Natural killer cell treated with Interleukin-12 subunit alpha and Interleukin-12 subunit beta and Interleukin-15 and Interleukin-18, amount 100 ng/mL, for 72 hours (primary cell): Measurements from ENCODE around the gene FAM222B. TPM values are rescaled to one million over a fixed set of nuclear protein-coding genes. Genes with fewer than 3 reads are reported as not detected.
"Not testable (repeated sequence)": the region's sequence is repeated elsewhere in the genome, so short reads cannot be mapped to it uniquely, and the experiment has no call there.

Experiments
- ATAC-seq, 2 donors: fragments of 150-1000 bp; cut with Tn5 transposase in 1 of 2; sonication (Bioruptor Pico), chemical (Tn5 transposase) in 1 of 2; 2 replicates each; pipeline ENCODE4 v1.10.0; 2021
- DNase-seq: peaks from one replicate; pipeline ENCODE4 v3.0.0; 2022; ENCODE audit warnings: low spot score
- H3K27ac Mint-ChIP-seq, 2 donors: 1 replicate in 1 of 2; 2 replicates in 1 of 2; pipeline ENCODE4 v1.8.0; 2022; ENCODE audit warnings: mixed read lengths in 2 of 2, mild to moderate bottlenecking in 1 of 2, moderate library complexity in 1 of 2
- H3K27me3 Mint-ChIP-seq, 2 donors: 1 replicate in 1 of 2; 2 replicates in 1 of 2; pipeline ENCODE4 v1.8.0; 2022; ENCODE audit warnings: mixed read lengths in 2 of 2
- H3K36me3 Mint-ChIP-seq: one replicate; pipeline ENCODE4 v1.8.0; 2022; ENCODE audit warnings: mixed read lengths
- H3K4me1 Mint-ChIP-seq, 2 donors: 1 replicate in 1 of 2; 2 replicates in 1 of 2; pipeline ENCODE4 v1.8.0; 2022; ENCODE audit warnings: low read depth in 2 of 2, mixed read lengths in 2 of 2, mild to moderate bottlenecking in 1 of 2
- H3K4me3 Mint-ChIP-seq: one replicate; pipeline ENCODE4 v1.8.0; 2022; ENCODE audit warnings: mixed read lengths
- H3K9me3 Mint-ChIP-seq: 2 replicates; pipeline ENCODE4 v1.8.0; 2022; ENCODE audit warnings: mixed read lengths
- total RNA-seq, 2 donors: library from RNA; stranded (reverse); gene quantifications; one replicate each; pipeline ENCODE4 v1.2.3, GENCODE V29; 2022

Gene FAM222B
- total RNA-seq, 2 donors from 2014 or later, result 21.7 to 23.5 TPM

DNA sequence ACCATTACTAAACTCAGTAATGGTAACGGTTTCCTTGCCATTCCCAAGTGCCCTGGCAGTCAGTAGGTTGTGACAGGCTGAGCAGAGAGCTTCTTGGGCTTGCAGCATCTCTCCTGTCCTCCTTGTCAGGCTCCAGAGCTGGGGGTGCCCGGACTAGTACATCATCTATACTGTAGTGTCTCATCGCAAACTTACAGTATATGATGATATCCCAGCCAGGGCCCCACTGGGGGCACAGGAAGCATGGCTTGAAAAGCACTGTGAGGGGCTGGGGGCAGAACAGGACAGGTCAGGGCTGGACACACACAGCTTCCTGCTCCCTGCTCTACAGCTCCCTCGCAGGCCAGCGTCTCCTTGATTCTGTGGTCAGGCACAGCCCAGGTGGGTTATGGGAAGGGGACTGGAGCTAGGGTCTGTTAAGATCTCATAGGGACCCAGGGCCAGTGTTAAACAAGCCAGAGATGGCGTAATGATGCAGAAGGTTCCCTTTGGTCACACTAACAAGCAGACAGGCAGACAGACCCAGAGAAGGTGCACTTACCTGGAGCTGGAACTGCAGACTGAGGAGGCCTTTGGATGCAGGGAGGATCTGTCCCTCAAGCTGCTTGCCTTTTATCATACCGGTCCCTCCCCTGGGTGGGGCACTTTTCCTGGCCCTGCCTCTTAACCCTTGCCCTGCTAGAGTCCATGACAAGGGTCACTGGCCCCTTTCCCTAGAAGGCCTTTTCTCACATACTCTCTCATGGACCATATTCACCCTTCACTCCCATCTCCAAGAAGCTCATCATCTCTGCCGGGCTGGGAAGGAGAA, 19.0 kb upstream of the FAM222B start:
- H3K27ac Mint-ChIP-seq, result no peak overlapping the region
- no peaks in the 10 kb centered on the region for H3K9me3 Mint-ChIP-seq
- no peaks in the 10 kb centered on the region for H3K27me3 Mint-ChIP-seq
- H3K4me1 Mint-ChIP-seq, result peaks cover 5 to 9% of the 10 kb centered on the region in 2 donors
- no peaks in the 10 kb centered on the region for H3K36me3 Mint-ChIP-seq
- ATAC-seq, result no peak
- no peak overlapping the region for H3K4me3 Mint-ChIP-seq
- no peak for DNase-seq

DNA sequence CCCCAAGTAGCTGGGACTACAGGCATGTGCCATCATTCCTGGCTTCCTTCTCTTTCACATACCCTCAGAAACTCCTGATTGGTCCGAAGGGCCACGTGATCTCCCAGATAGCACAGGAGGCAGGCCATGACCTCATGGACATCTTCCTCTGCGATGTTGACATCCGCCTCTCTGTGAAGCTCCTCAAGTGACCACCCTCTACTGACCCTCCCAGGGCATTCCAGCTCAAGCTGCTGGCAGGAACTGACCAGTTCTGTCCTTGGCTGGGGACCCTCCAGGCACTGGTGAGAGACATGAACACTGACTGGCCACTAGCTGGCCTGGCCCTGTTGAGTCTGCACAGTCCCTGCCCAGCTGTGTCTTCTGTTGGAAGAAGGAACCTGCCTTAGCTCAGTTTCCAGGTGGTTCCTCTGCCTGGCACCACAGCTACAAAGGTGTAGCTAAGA, 17.8 kb upstream of the FAM222B start:
- Mint-ChIP-seq H3K9me3 (no peaks in the 10 kb centered on the region), H3K27me3 (no peaks in the 10 kb centered on the region), H3K27ac (no peak overlapping the region), H3K4me1 (peaks cover 1 to 13% of the 10 kb centered on the region in 2 donors), H3K36me3 (no peaks in the 10 kb centered on the region), H3K4me3 (no peak overlapping the region)
- DNase-seq, result no peak
- ATAC-seq, result no peak

DNA sequence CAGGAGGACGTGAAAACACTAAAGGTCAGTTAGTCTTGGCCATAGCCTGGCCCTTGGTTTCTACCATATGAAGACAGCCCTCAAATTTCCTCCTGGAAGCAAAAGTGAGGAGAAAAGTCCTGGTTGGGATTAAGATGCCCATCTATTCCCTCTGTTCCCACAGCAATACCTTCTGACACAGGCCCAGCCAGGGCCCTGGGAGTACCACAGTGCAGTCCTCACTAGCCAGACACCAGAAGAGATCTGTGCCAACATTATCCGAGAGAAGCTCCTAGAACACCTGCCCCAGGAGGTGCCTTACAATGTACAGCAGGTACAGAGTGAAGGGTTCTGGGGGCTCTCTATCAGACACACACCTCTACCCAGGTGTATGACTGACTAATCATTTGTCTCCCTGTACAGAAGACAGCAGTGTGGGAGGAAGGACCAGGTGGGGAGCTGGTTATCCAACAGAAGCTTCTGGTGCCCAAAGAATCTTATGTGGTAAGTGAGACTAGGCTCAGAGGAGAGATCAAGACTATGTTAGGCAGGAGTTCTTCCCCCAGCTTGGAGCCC, 16.3 kb upstream of the FAM222B start:
- H3K36me3 Mint-ChIP-seq, result no peaks in the 10 kb centered on the region
- peak overlapping the region; percentile 50 to 76 for H3K27ac Mint-ChIP-seq
- H3K4me3 Mint-ChIP-seq, result no peak overlapping the region

DNA sequence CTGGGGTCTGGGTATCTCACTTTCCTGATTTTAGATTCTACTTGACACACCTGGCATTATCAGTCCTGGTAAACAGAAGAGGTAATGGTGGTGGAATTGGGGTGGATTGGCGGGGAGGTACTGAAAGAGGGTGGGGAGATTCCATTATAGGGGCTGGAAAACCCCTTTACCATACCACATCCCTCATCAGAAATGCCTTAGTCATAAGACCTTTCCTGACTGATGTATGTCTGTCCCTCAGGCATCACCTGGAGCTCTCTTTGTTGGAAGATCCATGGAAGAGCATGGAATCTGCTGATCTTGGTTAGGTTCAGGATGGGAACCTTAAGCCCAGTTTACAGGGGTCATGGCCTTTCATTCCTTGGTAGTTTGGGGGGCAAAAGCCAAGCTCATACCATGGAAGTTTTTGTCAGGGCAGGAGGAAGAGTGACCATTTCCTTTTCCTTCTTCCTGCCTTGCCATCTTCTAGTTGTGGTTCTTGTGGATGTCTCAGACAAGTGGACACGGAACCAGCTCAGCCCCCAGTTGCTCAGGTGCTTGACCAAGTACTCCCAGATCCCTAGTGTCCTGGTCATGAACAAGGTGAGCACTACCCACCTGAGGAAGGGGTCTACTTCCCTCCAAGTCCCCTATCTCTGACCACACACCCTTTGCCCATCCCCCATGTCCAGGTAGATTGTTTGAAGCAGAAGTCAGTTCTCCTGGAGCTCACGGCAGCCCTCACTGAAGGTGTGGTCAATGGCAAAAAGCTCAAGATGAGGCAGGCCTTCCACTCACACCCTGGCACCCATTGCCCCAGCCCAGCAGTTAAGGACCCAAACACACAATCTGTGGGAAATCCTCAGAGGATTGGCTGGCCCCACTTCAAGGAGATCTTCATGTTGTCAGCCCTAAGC, 15.6 kb upstream of the FAM222B start:
- H3K36me3 Mint-ChIP-seq, result no peaks in the 10 kb centered on the region
- no peaks in the 10 kb centered on the region for H3K9me3 Mint-ChIP-seq
- ATAC-seq (no peak), DNase-seq (no peak)
- peaks cover 11 to 21% of the 10 kb centered on the region in 2 donors for H3K4me1 Mint-ChIP-seq
- H3K4me3 Mint-ChIP-seq, result no peak overlapping the region
- H3K27me3 Mint-ChIP-seq, result no peaks in the 10 kb centered on the region
- H3K27ac Mint-ChIP-seq, result peak overlapping the region; percentile 50 to 76

More for the DNA sequence above, 16.3 kb upstream of the FAM222B start:
- Mint-ChIP-seq H3K27me3 (no peaks in the 10 kb centered on the region), H3K4me1 (peaks cover 11 to 21% of the 10 kb centered on the region in 2 donors), H3K9me3 (no peaks in the 10 kb centered on the region)
- ATAC-seq (no peak), DNase-seq (no peak)

- Mint-ChIP-seq H3K4me3 (peak overlapping the region; percentile 95), H3K4me1 (peaks cover 11 to 21% of the 10 kb centered on the region in 2 donors), H3K9me3 (no peaks in the 10 kb centered on the region), H3K27me3 (no peaks in the 10 kb centered on the region), H3K36me3 (no peaks in the 10 kb centered on the region), H3K27ac (no peak overlapping the region)
- DNase-seq, result no peak
- no peak for ATAC-seq
Observed at GRCh38 chr17:28856028-28856574, 13.5 kb upstream of the FAM222B start.

DNA sequence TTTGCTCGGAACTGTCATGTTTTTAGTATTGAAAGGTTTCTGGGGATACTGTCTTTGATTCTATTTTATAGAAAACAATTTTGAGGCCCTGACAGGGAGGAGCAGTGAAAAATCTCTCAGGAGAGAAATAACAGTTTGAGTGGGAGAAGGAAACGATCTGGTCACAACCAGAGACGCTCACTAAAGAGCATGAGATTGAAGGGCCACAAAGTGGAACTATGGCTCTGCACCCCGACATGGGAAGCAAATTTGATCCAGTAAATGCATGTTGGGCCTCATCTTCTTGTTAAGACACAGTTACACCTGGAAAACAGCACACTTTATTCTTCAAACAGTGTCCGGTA, 12.7 kb upstream of the FAM222B start:
- Mint-ChIP-seq H3K36me3 (no peaks in the 10 kb centered on the region), H3K9me3 (no peaks in the 10 kb centered on the region), H3K27ac (peak overlapping the region; percentile 88 to 97), H3K4me1 (peaks cover 11 to 21% of the 10 kb centered on the region in 2 donors), H3K27me3 (no peaks in the 10 kb centered on the region), H3K4me3 (peak overlapping the region; percentile 95)
- ATAC-seq (no peak), DNase-seq (no peak)

DNA sequence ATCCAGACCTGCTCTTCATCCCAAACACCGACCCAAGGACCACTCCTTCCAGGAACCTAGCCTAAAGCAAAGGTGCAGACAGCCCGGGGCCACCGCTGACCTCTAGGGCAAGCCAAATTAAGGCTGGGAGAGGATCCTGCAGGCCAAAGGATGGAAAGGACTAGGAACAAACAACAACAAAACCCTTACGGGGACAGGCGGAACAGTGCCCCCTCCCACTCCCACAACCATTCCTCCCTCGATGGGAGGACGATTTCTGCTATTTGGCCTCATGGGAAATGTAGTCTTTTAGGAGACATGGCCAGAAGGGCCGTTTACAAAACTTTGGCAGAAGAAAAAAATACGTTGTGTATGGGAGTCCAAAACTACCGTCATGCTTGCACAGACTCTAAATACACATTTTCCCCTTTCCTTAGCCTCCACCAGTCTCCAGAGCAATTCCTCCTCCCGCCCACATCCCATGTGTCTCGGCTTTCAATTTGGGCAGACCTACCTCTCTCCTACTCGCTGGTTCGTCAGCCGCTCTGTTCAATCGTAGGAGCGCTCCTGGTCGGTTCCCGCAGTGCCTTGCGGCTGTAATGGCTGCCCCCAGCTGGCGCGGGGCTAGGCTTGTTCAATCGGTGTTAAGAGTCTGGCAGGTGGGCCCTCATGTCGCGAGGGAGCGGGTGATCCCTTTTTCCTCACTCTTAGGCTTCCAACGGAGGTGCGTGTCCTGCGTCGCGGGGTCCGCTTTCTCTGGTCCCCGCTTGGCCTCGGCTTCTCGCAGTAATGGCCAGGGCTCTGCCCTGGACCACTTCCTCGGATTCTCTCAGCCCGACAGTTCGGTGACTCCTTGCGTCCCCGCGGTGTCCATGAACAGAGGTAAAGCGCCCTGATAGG, 12.1 kb upstream of the FAM222B start, which contains the start of gene ERAL1:
TSS of gene ERAL1 (plus strand) at position 560 of the 879 bp plus-strand sequence. CDS start at position 579, 19 bp downstream.
- peak; percentile 99 to 100 for ATAC-seq
- DNase-seq, result peak; percentile 80
- peaks cover 11 to 21% of the 10 kb centered on the region in 2 donors for H3K4me1 Mint-ChIP-seq
- no peaks in the 10 kb centered on the region for H3K36me3 Mint-ChIP-seq
- H3K27ac Mint-ChIP-seq, result peak within 1 kb of the TSS; percentile 88 to 97
- no peaks in the 10 kb centered on the region for H3K27me3 Mint-ChIP-seq
- no peaks in the 10 kb centered on the region for H3K9me3 Mint-ChIP-seq
- peak within 1 kb of the TSS; percentile 95 for H3K4me3 Mint-ChIP-seq

GRCh38 chr17:28853295-28853694, 10.7 kb upstream of the FAM222B start:
- Mint-ChIP-seq H3K27me3 (no peaks in the 10 kb centered on the region), H3K4me1 (peaks cover 11 to 21% of the 10 kb centered on the region in 2 donors), H3K27ac (peak overlapping the region in 1 of 2 donors; percentile 97), H3K9me3 (no peaks in the 10 kb centered on the region), H3K4me3 (no peak overlapping the region), H3K36me3 (no peaks in the 10 kb centered on the region)
- ATAC-seq, result no peak
- no peak for DNase-seq

GRCh38 chr17:28849281-28849680, 6.7 kb upstream of the FAM222B start:
- Mint-ChIP-seq H3K4me3 (no peak overlapping the region), H3K27ac (no peak overlapping the region), H3K27me3 (no peaks in the 10 kb centered on the region), H3K36me3 (no peaks in the 10 kb centered on the region), H3K9me3 (no peaks in the 10 kb centered on the region), H3K4me1 (peaks cover 0 to 3% of the 10 kb centered on the region in 2 donors)
- DNase-seq, result peak; percentile 20
- ATAC-seq, result no peak

DNA sequence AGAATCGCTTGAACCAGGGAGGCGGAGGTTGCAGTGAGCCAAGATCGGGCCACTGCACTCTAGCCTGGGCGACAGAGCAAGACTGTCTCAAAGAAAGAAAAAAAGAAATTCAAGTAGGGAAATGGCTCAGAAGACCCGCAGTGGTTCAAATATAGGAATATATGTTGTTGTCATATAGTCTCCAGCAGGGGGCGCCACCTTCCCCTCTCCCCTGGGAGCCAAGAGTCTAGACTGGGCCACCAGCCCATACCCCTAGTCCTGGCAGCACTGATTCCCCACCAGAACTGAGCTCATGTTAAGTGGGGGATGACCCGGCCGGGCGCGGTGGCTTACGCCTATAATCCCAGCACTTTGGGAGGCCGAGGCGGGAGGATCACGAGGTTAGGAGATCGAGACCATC, 6.1 kb upstream of the FAM222B start:
- not testable (repeated sequence) for H3K36me3 Mint-ChIP-seq, H3K27ac Mint-ChIP-seq, H3K4me1 Mint-ChIP-seq, H3K4me3 Mint-ChIP-seq, H3K9me3 Mint-ChIP-seq, H3K27me3 Mint-ChIP-seq
- DNase-seq, result peak; percentile 72
- peak; percentile 77 to 83 for ATAC-seq

DNA sequence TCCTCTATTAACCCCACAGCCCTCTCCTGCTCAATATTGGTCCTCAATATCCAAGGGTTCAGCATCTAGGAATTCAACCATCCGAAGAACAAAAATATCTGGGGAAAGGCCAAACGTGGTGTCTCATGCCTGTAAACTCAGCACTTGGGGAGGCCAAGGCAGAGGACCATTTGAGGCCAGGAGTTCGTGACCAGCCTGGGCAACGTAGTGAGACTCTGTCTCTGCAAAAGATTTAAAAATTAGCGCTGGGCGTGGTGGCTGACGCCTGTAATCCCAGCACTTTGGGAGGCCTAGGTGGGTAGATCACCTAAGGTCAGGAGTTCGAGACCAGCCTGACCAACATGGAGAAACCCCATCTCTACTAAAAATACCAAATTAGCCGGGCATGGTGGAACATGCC, 4.1 kb upstream of the FAM222B start:
- DNase-seq, H3K9me3 Mint-ChIP-seq, H3K4me3 Mint-ChIP-seq, ATAC-seq, H3K36me3 Mint-ChIP-seq, H3K27me3 Mint-ChIP-seq, H3K27ac Mint-ChIP-seq: not testable (repeated sequence)
- H3K4me1 Mint-ChIP-seq, result peaks cover 8 to 12% of the 10 kb centered on the region in 2 donors

- Mint-ChIP-seq H3K4me3 (no peak overlapping the region), H3K4me1 (peaks cover 10 to 13% of the 10 kb centered on the region in 2 donors), H3K27me3 (no peaks in the 10 kb centered on the region), H3K9me3 (no peaks in the 10 kb centered on the region), H3K27ac (no peak overlapping the region), H3K36me3 (peaks cover 7% of the 10 kb centered on the region)
- peak; percentile 2 for DNase-seq
- ATAC-seq, result no peak
Observed at GRCh38 chr17:28846231-28846630, 3.6 kb upstream of the FAM222B start.

GRCh38 chr17:28843816-28844148, 1.2 kb upstream of the FAM222B start:
- ATAC-seq (no peak), DNase-seq (no peak)
- H3K9me3 Mint-ChIP-seq, result no peaks in the 10 kb centered on the region
- H3K27ac Mint-ChIP-seq, result peak overlapping the region in 1 of 2 donors; percentile 98
- peak overlapping the region; percentile 34 for H3K4me3 Mint-ChIP-seq
- H3K4me1 Mint-ChIP-seq, result peaks cover 10% of the 10 kb centered on the region in 2 donors
- peaks cover 7% of the 10 kb centered on the region for H3K36me3 Mint-ChIP-seq
- H3K27me3 Mint-ChIP-seq, result no peaks in the 10 kb centered on the region
